Sigmoid colon (tissue), 7 donors: Measurements from ENCODE around the gene EPB41L1. TPM values are rescaled to one million over a fixed set of nuclear protein-coding genes. Genes with fewer than 3 reads are reported as not detected.

ENCODE experiments used
- DNase-seq: peaks from one replicate; pipeline ENCODE4 v3.0.0-alpha.2; 2019
- H3K27ac ChIP-seq, 4 donors: fragments of 200-600 bp; sonication (generic); one replicate each; pipeline ENCODE4 v1.5.1; 2016 to 2019; ENCODE audit warnings: mild to moderate bottlenecking in 1 of 4
- H3K27me3 ChIP-seq, 3 donors: fragments of 200-600 bp; sonication (generic); one replicate each; pipeline ENCODE4 v1.5.1; 2019; ENCODE audit warnings: mild to moderate bottlenecking in 1 of 3
- H3K36me3 ChIP-seq, 4 donors: fragments of 200-600 bp; sonication (generic); one replicate each; pipeline ENCODE4 v1.5.1; 2016 to 2019
- H3K4me1 ChIP-seq, 4 donors: fragments of 200-600 bp; sonication (generic); one replicate each; pipeline ENCODE4 v1.5.1; 2017 to 2019
- H3K4me3 ChIP-seq, 4 donors: fragments of 200-600 bp; sonication (generic); one replicate each; pipeline ENCODE4 v1.5.1; 2017 to 2019; ENCODE audit warnings: mild to moderate bottlenecking in 2 of 4, moderate library complexity in 1 of 4
- H3K9me3 ChIP-seq, 4 donors: fragments of 200-600 bp in 3 of 4; sonication (generic) in 3 of 4; one replicate each; pipeline versions ENCODE4 v1.5.1 to v1.6.1; 2013 to 2019
- EP300 ChIP-seq, 4 donors: sonication (generic); formaldehyde crosslinking; IDR thresholded peaks; one replicate each; pipeline ENCODE4 v1.6.1; 2017; ENCODE audit warnings: antibody characterized with exemption in 4 of 4
- POLR2A ChIP-seq, 2 donors: fragments of 450-650 bp; IDR thresholded peaks; one replicate each; pipeline ENCODE4 v1.6.1; 2016; ENCODE audit warnings: antibody characterized with exemption in 2 of 2, mild to moderate bottlenecking in 2 of 2, moderate library complexity in 2 of 2
- POLR2AphosphoS5 ChIP-seq, 4 donors: sonication (generic); formaldehyde crosslinking; IDR thresholded peaks; one replicate each; pipeline ENCODE4 v1.6.1; 2017; ENCODE audit warnings: antibody characterized with exemption in 4 of 4
- WGBS, 2 donors: extraction: QIAGEN DNeasy Blood & Tissue Kit; methylation state at CpG; one replicate each; pipeline ENCODE4 v1.1.7; 2013; 5-methylcytosine and 5-hydroxymethylcytosine counted together
- intact Hi-C: fragments of 100-400 bp; cut with DNase I; formaldehyde crosslinking; loops from one replicate; pipeline ENCODE4 v1.15.1; 2023
- polyA plus RNA-seq, 3 donors: library from polyadenylated mRNA; stranded (reverse); fragments of 200-250 nt; gene quantifications; one replicate each; pipeline ENCODE4 v1.2.3, GENCODE V29; 2013
- total RNA-seq, 4 donors: library from RNA; depleted of rRNA; stranded (reverse); fragments of >200 nt; gene quantifications; one replicate each; pipeline ENCODE4 v1.1.0, GENCODE V29; 2016
- TF ChIP-seq, protein P1 (sequence below), 4 experiments: fragments of 450-650 bp in 3 of 4; fragments of 200-600 bp in 1 of 4; IDR thresholded peaks; one replicate each; pipeline ENCODE4 v1.5.1; 2016 to 2019; ENCODE audit warnings: antibody characterized with exemption in 4 of 4, mild to moderate bottlenecking in 3 of 4, moderate library complexity in 2 of 4
- donor health status: healthy with polysubstance abuse.
- donor health status: Bipolar disorder and iron deficiency.
- donor health status: healthy.

The EPB41L1 gene
- total and polyA plus RNA-seq, 7 donors: 14.1 to 61.8 (median 19.3) TPM

DNA sequence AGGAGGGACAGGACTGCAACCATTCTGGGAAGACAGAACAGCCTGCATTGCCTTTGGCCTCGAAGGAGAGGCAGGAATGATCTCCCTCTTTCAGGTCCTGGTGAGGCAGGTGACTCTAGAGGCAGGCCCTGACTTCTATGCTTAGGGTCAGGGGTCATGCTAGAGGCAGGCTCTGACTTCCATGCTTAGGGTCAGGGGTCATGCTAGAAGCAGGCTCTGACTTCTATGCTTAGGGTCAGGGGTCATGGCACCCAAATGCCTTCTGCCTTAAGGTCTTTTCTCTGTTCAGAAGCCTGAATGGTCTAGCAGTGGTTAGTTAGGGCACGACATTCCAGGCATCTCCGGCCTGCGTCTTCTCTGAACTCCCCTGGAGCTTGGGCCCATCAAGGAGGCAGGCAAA is 46.7 kb downstream of the EPB41L1 start:
- peak; percentile 24 for DNase-seq
- H3K27ac ChIP-seq: no peak overlapping the region
- no peak overlapping the region for H3K4me3 ChIP-seq
- H3K9me3 ChIP-seq: no peaks in the 10 kb centered on the region
- intact Hi-C loops: loop anchor here (10.0 kb wide), 1 partner anchor 404 kb away; the partner anchor contains the start of gene RAB5IF
- 88 to 92% methylated on average over 4 of the region's 4 CpGs for WGBS, 2 donors
- H3K27me3 ChIP-seq: no peaks in the 10 kb centered on the region
- no peaks in the 10 kb centered on the region for H3K4me1 ChIP-seq
- H3K36me3 ChIP-seq: peaks cover 0 to 31% (median 0%) of the 10 kb centered on the region in 4 donors
- no peak for TF ChIP-seq EP300 (IDR thresholded peaks at IDR 0.05)
- TF ChIP-seq, protein P1, sequence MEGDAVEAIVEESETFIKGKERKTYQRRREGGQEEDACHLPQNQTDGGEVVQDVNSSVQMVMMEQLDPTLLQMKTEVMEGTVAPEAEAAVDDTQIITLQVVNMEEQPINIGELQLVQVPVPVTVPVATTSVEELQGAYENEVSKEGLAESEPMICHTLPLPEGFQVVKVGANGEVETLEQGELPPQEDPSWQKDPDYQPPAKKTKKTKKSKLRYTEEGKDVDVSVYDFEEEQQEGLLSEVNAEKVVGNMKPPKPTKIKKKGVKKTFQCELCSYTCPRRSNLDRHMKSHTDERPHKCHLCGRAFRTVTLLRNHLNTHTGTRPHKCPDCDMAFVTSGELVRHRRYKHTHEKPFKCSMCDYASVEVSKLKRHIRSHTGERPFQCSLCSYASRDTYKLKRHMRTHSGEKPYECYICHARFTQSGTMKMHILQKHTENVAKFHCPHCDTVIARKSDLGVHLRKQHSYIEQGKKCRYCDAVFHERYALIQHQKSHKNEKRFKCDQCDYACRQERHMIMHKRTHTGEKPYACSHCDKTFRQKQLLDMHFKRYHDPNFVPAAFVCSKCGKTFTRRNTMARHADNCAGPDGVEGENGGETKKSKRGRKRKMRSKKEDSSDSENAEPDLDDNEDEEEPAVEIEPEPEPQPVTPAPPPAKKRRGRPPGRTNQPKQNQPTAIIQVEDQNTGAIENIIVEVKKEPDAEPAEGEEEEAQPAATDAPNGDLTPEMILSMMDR (IDR thresholded peaks at IDR 0.05): no peak
- no peak for TF ChIP-seq POLR2A (IDR thresholded peaks at IDR 0.05)
- TF ChIP-seq POLR2AphosphoS5 (IDR thresholded peaks at IDR 0.05): no peak

DNA sequence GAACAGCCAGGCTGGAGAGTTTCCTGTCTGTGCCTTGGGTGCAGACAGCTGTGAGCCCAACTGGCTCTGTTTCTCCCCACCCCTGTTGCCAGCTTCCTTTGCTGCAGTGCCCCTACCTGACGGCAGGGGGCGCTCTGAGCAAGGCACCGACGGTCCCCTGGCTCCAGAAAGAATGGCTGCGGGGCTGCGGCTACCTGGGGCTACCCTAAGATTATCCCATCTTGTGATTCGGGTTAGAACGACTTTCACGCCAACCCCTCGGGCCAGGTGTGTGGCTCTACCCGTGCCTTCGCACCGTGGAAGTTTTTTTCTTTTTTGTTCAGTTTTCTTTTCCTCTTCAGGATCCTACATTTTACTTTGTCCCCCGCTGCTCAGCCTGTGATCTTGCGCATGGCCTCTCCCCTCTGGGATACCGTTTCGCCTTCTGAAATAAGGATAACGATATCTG is 48.4 kb downstream of the EPB41L1 start:
- H3K4me1 ChIP-seq: no peaks in the 10 kb centered on the region
- H3K4me3 ChIP-seq: no peak overlapping the region
- TF ChIP-seq EP300 (IDR thresholded peaks at IDR 0.05): no peak
- TF ChIP-seq, protein P1 (IDR thresholded peaks at IDR 0.05): peak; percentile 73 to 96 (median 79)
- peak; percentile 80 for DNase-seq
- intact Hi-C loops: loop anchor here (1.0 to 10.0 kb wide), 2 partner anchors 236 to 402 kb away; partner anchors contain the start of gene RAB5IF
- H3K27ac ChIP-seq: no peak overlapping the region
- peaks cover 0 to 44% (median 0%) of the 10 kb centered on the region in 4 donors for H3K36me3 ChIP-seq
- no peaks in the 10 kb centered on the region for H3K9me3 ChIP-seq
- 37 to 48% methylated on average over 18 of the region's 18 CpGs for WGBS, 2 donors
- H3K27me3 ChIP-seq: no peaks in the 10 kb centered on the region

- 88 to 93% methylated on average over 3 of the region's 3 CpGs for WGBS, 2 donors
- H3K4me1 ChIP-seq: no peaks in the 10 kb centered on the region
- TF ChIP-seq EP300 (IDR thresholded peaks at IDR 0.05) (no peak), POLR2AphosphoS5 (IDR thresholded peaks at IDR 0.05) (no peak), POLR2A (IDR thresholded peaks at IDR 0.05) (no peak)
- TF ChIP-seq, protein P1 (IDR thresholded peaks at IDR 0.05): no peak
- peaks cover 0 to 43% (median 0%) of the 10 kb centered on the region in 4 donors for H3K36me3 ChIP-seq
- no peaks in the 10 kb centered on the region for H3K9me3 ChIP-seq
- no peak overlapping the region for H3K4me3 ChIP-seq
- intact Hi-C loops: loop anchor here (1.0 to 10.0 kb wide), 2 partner anchors 235 to 401 kb away; partner anchors contain the start of gene RAB5IF
- no peak for DNase-seq
- no peak overlapping the region for H3K27ac ChIP-seq
- no peaks in the 10 kb centered on the region for H3K27me3 ChIP-seq
Measured at GRCh38 chr20:36203861-36204260, 49.3 kb downstream of the EPB41L1 start.

GRCh38 chr20:36205026-36205425 is 50.5 kb downstream of the EPB41L1 start:
- Histone ChIP-seq H3K9me3 (no peaks in the 10 kb centered on the region), H3K27me3 (no peaks in the 10 kb centered on the region), H3K4me1 (no peaks in the 10 kb centered on the region), H3K36me3 (peaks cover 0 to 52% (median 0%) of the 10 kb centered on the region in 4 donors), H3K27ac (no peak overlapping the region), H3K4me3 (no peak overlapping the region)
- 92% methylated on average over 3 of the region's 3 CpGs for WGBS, 2 donors
- TF ChIP-seq EP300 (IDR thresholded peaks at IDR 0.05): no peak
- no peak for TF ChIP-seq POLR2A (IDR thresholded peaks at IDR 0.05)
- TF ChIP-seq, protein P1 (IDR thresholded peaks at IDR 0.05): no peak
- TF ChIP-seq POLR2AphosphoS5 (IDR thresholded peaks at IDR 0.05): no peak
- intact Hi-C loops: loop anchor here (10.0 kb wide), 1 partner anchor 400 kb away; the partner anchor contains the start of gene RAB5IF
- DNase-seq: no peak

DNA sequence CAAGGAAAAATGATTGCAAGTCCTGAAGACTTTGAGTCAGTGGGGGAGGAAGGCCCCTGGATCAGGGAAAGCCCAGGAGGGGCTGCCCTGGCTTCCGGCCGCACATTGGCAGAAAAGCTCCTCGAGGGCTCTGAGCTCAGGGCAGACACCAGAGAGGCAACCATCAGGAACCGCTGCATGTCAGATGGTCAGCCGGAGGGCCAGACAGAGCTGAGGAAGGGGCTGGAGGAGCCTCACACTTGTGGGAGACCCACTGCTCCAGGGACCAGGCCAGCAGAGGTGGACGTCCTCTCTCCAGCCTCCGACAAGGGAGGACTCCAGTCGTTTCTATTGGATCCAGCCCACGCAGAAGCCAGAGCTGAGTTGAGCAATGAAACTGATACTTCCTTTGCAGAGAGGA is 51.5 kb downstream of the EPB41L1 start:
- TF ChIP-seq POLR2A (IDR thresholded peaks at IDR 0.05) (no peak), EP300 (IDR thresholded peaks at IDR 0.05) (no peak), POLR2AphosphoS5 (IDR thresholded peaks at IDR 0.05) (no peak)
- TF ChIP-seq, protein P1 (IDR thresholded peaks at IDR 0.05): no peak

More for the DNA sequence above, 51.5 kb downstream of the EPB41L1 start:
- H3K27me3 ChIP-seq: no peaks in the 10 kb centered on the region
- H3K4me3 ChIP-seq: no peak overlapping the region
- no peak overlapping the region for H3K27ac ChIP-seq
- intact Hi-C loops: loop anchor here (10.0 kb wide), 1 partner anchor 399 kb away; the partner anchor contains the start of gene RAB5IF
- 90 to 93% methylated on average over 9 of the region's 9 CpGs for WGBS, 2 donors
- H3K9me3 ChIP-seq: no peaks in the 10 kb centered on the region
- no peak for DNase-seq
- peaks cover 0 to 53% (median 0%) of the 10 kb centered on the region in 4 donors for H3K36me3 ChIP-seq
- H3K4me1 ChIP-seq: no peaks in the 10 kb centered on the region
